Lower leg skin (tissue), 3 donors: Measurements from ENCODE around the gene SMPD2.

Experiments used
- CTCF ChIP-seq, 3 donors: fragments of 450-650 bp; IDR thresholded peaks; one replicate each; pipeline ENCODE4 v1.5.1; 2016; ENCODE audit warnings: antibody characterized with exemption in 3 of 3, mild to moderate bottlenecking in 3 of 3, moderate library complexity in 2 of 3
- POLR2A ChIP-seq, 2 donors: fragments of 450-650 bp; IDR thresholded peaks; one replicate each; pipeline ENCODE4 v1.6.1; 2016 to 2017; ENCODE audit warnings: antibody characterized with exemption in 2 of 2, mild to moderate bottlenecking in 1 of 2, moderate library complexity in 1 of 2

DNA sequence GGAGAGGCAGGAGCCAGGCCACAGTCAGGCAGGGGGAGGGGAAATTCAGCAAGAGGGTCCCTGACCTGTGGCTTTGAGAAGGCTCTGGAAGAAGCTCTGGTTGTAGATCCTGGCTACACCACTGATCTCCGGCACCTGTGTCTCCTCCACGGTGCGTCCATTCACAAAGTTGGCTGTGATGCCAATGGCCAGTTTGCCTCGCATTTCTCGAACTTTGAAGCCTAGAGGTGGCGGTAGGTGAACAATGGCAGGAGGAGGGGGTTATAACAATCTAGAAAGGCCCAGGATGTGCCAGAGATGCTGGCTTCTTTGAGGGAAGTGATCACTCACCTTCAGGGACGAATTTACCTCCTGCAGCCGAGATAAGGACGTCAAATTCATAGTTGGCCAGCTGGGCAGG lies 11.7 kb downstream of the SMPD2 start:
- TF ChIP-seq POLR2A (IDR thresholded peaks at IDR 0.05) (no peak), CTCF (IDR thresholded peaks at IDR 0.05) (no peak)
